K562 (cell line): ENCODE data around the gene FASTK. TPM values are rescaled to one million over a fixed set of nuclear protein-coding genes. Genes with fewer than 3 reads are reported as not detected.
A peak's percentile ranks its signal among the peaks of the same experiment; 100 is the strongest.

Experiments
- ATAC-seq: fragments of 200-7000 bp; cut with Tn5 transposase; 3 replicates; pipeline ENCODE4 v1.9.1; 2020; ENCODE audit warnings: moderate library complexity
- BruUV-seq: library from RNA; stranded (reverse); fragments of 400-500 nt; replicated peaks from 2 replicates; lab custom pipeline; 2021; lab: Mats Ljungman, UMichigan
- CTCF ChIA-PET: fragments of 300-600 bp; formaldehyde crosslinking; extraction: SDS; loops from one replicate; lab custom pipeline; 2021; ENCODE audit warnings: low intra/inter-chr PET ratio; lab: Yijun Ruan, JAX
- POLR2A ChIA-PET: fragments of 300-600, 350-650 bp; sonication (Branson Sonifier 250); formaldehyde crosslinking; extraction: SDS; loops from one replicate; lab custom pipeline; 2021; ENCODE audit warnings: antibody characterized with exemption, inconsistent platforms; lab: Yijun Ruan, JAX
- DNase-seq, 4 experiments: peaks; one replicate each; pipeline versions ENCODE4 v3.0.0 to v3.0.0-alpha.2; 2011 to 2018; ENCODE audit warnings: low spot score in 3 of 4, mixed read lengths in 3 of 4; ENCODE audit errors: extremely low read depth in 1 of 4
- FAIRE-seq: peaks from 2 replicates; lab custom pipeline; 2011; peaks lifted over from hg19 to GRCh38; lab: Jason Lieb, UNC
- H2AFZ ChIP-seq: 2 replicates; pipeline ENCODE4 v1.6.0; 2011; ENCODE audit warnings: low read depth, low read length, control low read depth, inconsistent platforms
- H3K27ac ChIP-seq: fragments of 200-600 bp; 3 replicates; pipeline ENCODE4 v1.8.0; 2011; ENCODE audit warnings: low read depth, mild to moderate bottlenecking, control low read depth, inconsistent platforms, low read length, moderate library complexity, mixed read lengths; ENCODE audit errors: extremely low read depth
- H3K27me3 ChIP-seq, 2 experiments: fragments of 300-600 bp in 1 of 2; 2 replicates in 1 of 2; 3 replicates in 1 of 2; pipeline versions ENCODE4 v1.6.0 to v1.8.0; 2011; ENCODE audit warnings: inconsistent platforms in 2 of 2, low read length in 2 of 2, mild to moderate bottlenecking in 1 of 2, mixed read lengths in 1 of 2, moderate library complexity in 1 of 2; ENCODE audit not compliant: control insufficient read depth in 2 of 2, insufficient read depth in 2 of 2
- H3K36me3 ChIP-seq: fragments of 300-600 bp; 3 replicates; pipeline ENCODE4 v1.8.0; 2011; ENCODE audit warnings: mild to moderate bottlenecking, low read length, inconsistent platforms; ENCODE audit not compliant: control insufficient read depth, insufficient read depth
- H3K4me1 ChIP-seq, 2 experiments: fragments of 200-600 bp in 1 of 2; replicated peaks in 1 of 2; 2 replicates in 1 of 2; 3 replicates in 1 of 2; pipeline versions ENCODE4 v1.5.1 to v1.8.0; 2011; ENCODE audit warnings: inconsistent platforms in 2 of 2, low read length in 2 of 2, mild to moderate bottlenecking in 1 of 2, mixed read lengths in 1 of 2, moderate library complexity in 1 of 2; ENCODE audit not compliant: control insufficient read depth in 2 of 2, insufficient read depth in 2 of 2
- H3K4me2 ChIP-seq: 2 replicates; pipeline ENCODE4 v1.6.1; 2011; ENCODE audit warnings: low read length, control low read depth, inconsistent platforms, mixed read lengths; ENCODE audit not compliant: insufficient read depth
- H3K4me3 ChIP-seq: fragments of 200-600 bp; sonication (generic), shearing (Covaris generic); 2 replicates; pipeline ENCODE4 v1.5.1; 2016; ENCODE audit warnings: control low read depth, inconsistent platforms
- H3K79me2 ChIP-seq: fragments of 200-600 bp; 3 replicates; pipeline ENCODE4 v1.8.0; 2011; ENCODE audit warnings: low read length, inconsistent platforms; ENCODE audit not compliant: control insufficient read depth, insufficient read depth
- H3K9ac ChIP-seq, 2 experiments: 2 replicates each; pipeline versions ENCODE4 v1.6.0 to v1.6.1; 2011; ENCODE audit warnings: low read depth in 2 of 2, low read length in 2 of 2, control low read depth in 1 of 2, inconsistent platforms in 1 of 2, mild to moderate bottlenecking in 1 of 2, mixed read lengths in 1 of 2; ENCODE audit not compliant: insufficient read depth in 1 of 2
- H3K9me1 ChIP-seq: one replicate; pipeline ENCODE4 v1.6.0; 2011; ENCODE audit warnings: inconsistent platforms, mild to moderate bottlenecking, low read length, moderate library complexity; ENCODE audit not compliant: control insufficient read depth, insufficient read depth
- H3K9me3 ChIP-seq: replicated peaks from 2 replicates; pipeline ENCODE4 v1.5.1; 2011; ENCODE audit warnings: low read depth, low read length, inconsistent platforms; ENCODE audit not compliant: control insufficient read depth, insufficient read depth
- H4K20me1 ChIP-seq: replicated peaks from 2 replicates; pipeline ENCODE4 v1.6.1; 2011; ENCODE audit warnings: low read length, inconsistent platforms, mixed read lengths; ENCODE audit not compliant: control insufficient read depth, insufficient read depth
- ETS1 ChIP-seq: conservative IDR thresholded peaks from 2 replicates; pipeline ENCODE4 v1.6.1; 2011; ENCODE audit warnings: low read depth, mild to moderate bottlenecking, low read length; ENCODE audit not compliant: control insufficient read depth
- TFAP4 ChIP-seq: sonication (generic); formaldehyde crosslinking; IDR thresholded peaks from 2 replicates; pipeline ENCODE4 v1.8.0; 2022; ENCODE audit warnings: missing genetic modification reagents, mild to moderate bottlenecking, moderate library complexity, borderline replicate concordance
- ZNF77 ChIP-seq: fragments of 250-450 bp; sonication (Bioruptor Pico); IDR thresholded peaks from 2 replicates; pipeline ENCODE4 v1.5.0; 2020
- WGBS: fragments of 100-300 bp; shearing (Covaris generic); methylation state at CpG from one replicate; pipeline ENCODE4 v1.1.6; 2016; ENCODE audit warnings: low coverage, mixed read lengths; ENCODE audit not compliant: insufficient coverage; ENCODE audit errors: missing lambda C conversion rate; 5-methylcytosine and 5-hydroxymethylcytosine counted together
- in situ Hi-C: fragments of 300-500 bp; cut with MboI; formaldehyde crosslinking; loops from 4 replicates; pipeline ENCODE4 v1.15.0; 2018; ENCODE audit warnings: inconsistent platforms, mixed read lengths
- intact Hi-C: fragments of 100-400 bp; cut with micrococcal nuclease; formaldehyde crosslinking; loops from 2 replicates; pipeline ENCODE4 v1.14.2; 2022
- polyA plus RNA-seq, 8 experiments: library from polyadenylated mRNA; depleted of rRNA in 4 of 8; stranded (reverse) in 5 of 8; unstranded in 3 of 8; fragments of >200 nt; fragmentation: Nextera tagmentation in 2 of 8; fragmentation: Illumina TruSeq in 1 of 8; extraction: Ambion mirVana in 2 of 8; extraction: Trizol in 1 of 8; gene quantifications; 2 replicates each; pipeline versions ENCODE4 v1.2.1 to v1.2.3, GENCODE V29; 2011 to 2014; ENCODE audit warnings: inconsistent platforms in 1 of 8, missing spikeins in 1 of 8
- total RNA-seq, 7 experiments: library from RNA; depleted of rRNA in 6 of 7; stranded (reverse); fragments of >200 nt in 6 of 7; fragmentation: Illumina TruSeq in 2 of 7; extraction: Trizol in 2 of 7; gene quantifications; 2 replicates each; pipeline versions ENCODE4 v1.2.1 to v1.2.3, GENCODE V29; 2011 to 2021; ENCODE audit warnings: low replicate concordance in 1 of 7
- TF ChIP-seq, protein P1 (sequence below): sonication (generic); formaldehyde crosslinking; IDR thresholded peaks from 2 replicates; pipeline ENCODE4 v1.9.0; 2022; ENCODE audit warnings: mild to moderate bottlenecking, missing genetic modification reagents

The FASTK gene
- total and polyA plus RNA-seq, 9 of the 15 experiments (the other 6 are each of a cell fraction or from before 2014, with no cell fraction given) = 0.51 to 150 (median 48.2) TPM

- BruUV-seq = no TSS peak
- H3K36me3 ChIP-seq = peaks cover 73% of the 10 kb centered on the region
- FAIRE-seq = no peak
- in situ Hi-C loops = no loop called here
- no peaks in the 10 kb centered on the region for H3K27me3 ChIP-seq
- H3K4me3 ChIP-seq = no peak overlapping the region
- H3K4me1 ChIP-seq = peaks cover 0 to 28% of the 10 kb centered on the region in 2 experiments; a peak in 3 of 5 replicates
- ChIA-PET CTCF (no interaction called here), POLR2A (interaction anchor here (0.6 to 4.7 kb wide), 3 partner anchors 8 to 36 kb away, joined by 3 to 31 read pairs (median 7); no protein-coding TSS in a partner anchor)
- H3K9me3 ChIP-seq = no peaks in the 10 kb centered on the region
- no peak overlapping the region for H2AFZ ChIP-seq
- H4K20me1 ChIP-seq = peaks cover 47% of the 10 kb centered on the region
- peaks cover 5% of the 10 kb centered on the region for H3K9me1 ChIP-seq
- peak overlapping the region in 1 of 2 experiments; percentile 73; a peak in 2 of 4 replicates for H3K9ac ChIP-seq
- peaks cover 93% of the 10 kb centered on the region for H3K79me2 ChIP-seq
- 91% methylated on average over 24 of the region's 24 CpGs for WGBS
- H3K4me2 ChIP-seq = no peak overlapping the region
- DNase-seq = no peak
- intact Hi-C loops = no loop called here
- TF ChIP-seq ETS1 (0 out of 2 replicates have a peak, but pooled peaks have one; percentile 11), ZNF77 (CRISPR knock-in tag) (no peak), TFAP4 (CRISPR knock-in tag) (no peak)
- TF ChIP-seq, protein P1, sequence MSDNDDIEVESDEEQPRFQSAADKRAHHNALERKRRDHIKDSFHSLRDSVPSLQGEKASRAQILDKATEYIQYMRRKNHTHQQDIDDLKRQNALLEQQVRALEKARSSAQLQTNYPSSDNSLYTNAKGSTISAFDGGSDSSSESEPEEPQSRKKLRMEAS (CRISPR knock-in tag) = 0 out of 2 replicates have a peak, but pooled peaks have one; percentile 9
- peak; percentile 6; the same call in 2 of the 3 replicates for ATAC-seq
- no peak overlapping the region for H3K27ac ChIP-seq
These were observed 21.2 kb upstream of the FASTK start for GRCh38 chr7:151101621-151102396.
